Measurements from ENCODE around the gene LY6G6F.
A peak's percentile ranks its signal among the peaks of the same experiment; 100 is the strongest.

Gene LY6G6F

GRCh38 chr6:31718265-31718664 is 11.6 kb downstream of the LY6G6F start:
- Mint-ChIP-seq H3K9me3 (no peaks in the 10 kb centered on the region), H3K36me3 (ENCODE audit: low read depth) (no peaks in the 10 kb centered on the region), H3K4me1 (ENCODE audit: low read depth) (peaks cover 7% of the 10 kb centered on the region), H3K27me3 (ENCODE audit: low read depth) (peaks cover 9% of the 10 kb centered on the region), H3K27ac (no peak overlapping the region), H3K4me3 (no peak overlapping the region)
- DNase-seq (ENCODE audit: low spot score), result no peak

GRCh38 chr6:31719001-31719400 is 12.3 kb downstream of the LY6G6F start:
- H3K4me3 Mint-ChIP-seq, result no peak overlapping the region
- H3K9me3 Mint-ChIP-seq, result no peaks in the 10 kb centered on the region
- H3K27me3 Mint-ChIP-seq (ENCODE audit: low read depth), result peaks cover 6% of the 10 kb centered on the region
- H3K4me1 Mint-ChIP-seq (ENCODE audit: low read depth), result peaks cover 7% of the 10 kb centered on the region
- H3K36me3 Mint-ChIP-seq (ENCODE audit: low read depth), result no peaks in the 10 kb centered on the region
- no peak for DNase-seq (ENCODE audit: low spot score)
- no peak overlapping the region for H3K27ac Mint-ChIP-seq

GRCh38 chr6:31720196-31720770 is 13.6 kb downstream of the LY6G6F start:
- Mint-ChIP-seq H3K27ac (no peak overlapping the region), H3K4me1 (ENCODE audit: low read depth) (peaks cover 8% of the 10 kb centered on the region), H3K27me3 (ENCODE audit: low read depth) (peaks cover 2% of the 10 kb centered on the region), H3K9me3 (no peaks in the 10 kb centered on the region), H3K36me3 (ENCODE audit: low read depth) (no peaks in the 10 kb centered on the region), H3K4me3 (no peak overlapping the region)
- DNase-seq (ENCODE audit: low spot score), result no peak

GRCh38 chr6:31721351-31722020 is 14.8 kb downstream of the LY6G6F start, which contains the start of gene LY6G6C:
LY6G6C (minus strand) TSS chr6:31721746; CDS start chr6:31721679, 67 bp downstream.
- Mint-ChIP-seq H3K4me3 (no peak within 1 kb of the TSS), H3K4me1 (ENCODE audit: low read depth) (peaks cover 19% of the 10 kb centered on the region), H3K36me3 (ENCODE audit: low read depth) (peaks cover 8% of the 10 kb centered on the region)

GRCh38 chr6:31722173-31722572 is 15.5 kb downstream of the LY6G6F start:
- peaks cover 25% of the 10 kb centered on the region for H3K4me1 Mint-ChIP-seq (ENCODE audit: low read depth)
- H3K36me3 Mint-ChIP-seq (ENCODE audit: low read depth), result peaks cover 13% of the 10 kb centered on the region
- H3K9me3 Mint-ChIP-seq, result no peaks in the 10 kb centered on the region
- H3K4me3 Mint-ChIP-seq, result no peak overlapping the region
- no peak overlapping the region for H3K27ac Mint-ChIP-seq
- no peak for DNase-seq (ENCODE audit: low spot score)
- peaks cover 2% of the 10 kb centered on the region for H3K27me3 Mint-ChIP-seq (ENCODE audit: low read depth)

More at GRCh38 chr6:31721351-31722020, 14.8 kb downstream of the LY6G6F start, which contains the start of gene LY6G6C:
- H3K9me3 Mint-ChIP-seq, result no peaks in the 10 kb centered on the region
- no peak for DNase-seq (ENCODE audit: low spot score)
- peaks cover 2% of the 10 kb centered on the region for H3K27me3 Mint-ChIP-seq (ENCODE audit: low read depth)
- H3K27ac Mint-ChIP-seq, result no peak within 1 kb of the TSS

GRCh38 chr6:31723245-31723979 is 16.7 kb downstream of the LY6G6F start, which contains the start of gene MPIG6B:
MPIG6B (plus strand) TSS chr6:31723373; CDS start chr6:31723384, 11 bp downstream.
- peaks cover 33% of the 10 kb centered on the region for H3K4me1 Mint-ChIP-seq (ENCODE audit: low read depth)
- peaks cover 2% of the 10 kb centered on the region for H3K27me3 Mint-ChIP-seq (ENCODE audit: low read depth)
- no peak within 1 kb of the TSS for H3K4me3 Mint-ChIP-seq
- DNase-seq (ENCODE audit: low spot score), result no peak
- H3K36me3 Mint-ChIP-seq (ENCODE audit: low read depth), result peaks cover 18% of the 10 kb centered on the region
- H3K9me3 Mint-ChIP-seq, result no peaks in the 10 kb centered on the region
- no peak within 1 kb of the TSS for H3K27ac Mint-ChIP-seq

GRCh38 chr6:31723980-31724691 is 17.5 kb downstream of the LY6G6F start:
- Mint-ChIP-seq H3K27me3 (ENCODE audit: low read depth) (peaks cover 2% of the 10 kb centered on the region), H3K27ac (no peak overlapping the region), H3K4me3 (no peak overlapping the region), H3K4me1 (ENCODE audit: low read depth) (peaks cover 34% of the 10 kb centered on the region), H3K9me3 (no peaks in the 10 kb centered on the region), H3K36me3 (ENCODE audit: low read depth) (peaks cover 20% of the 10 kb centered on the region)
- no peak for DNase-seq (ENCODE audit: low spot score)

GRCh38 chr6:31725502-31726350 is 19.1 kb downstream of the LY6G6F start:
- H3K27ac Mint-ChIP-seq, result peak overlapping the region; percentile 61
- H3K4me1 Mint-ChIP-seq (ENCODE audit: low read depth), result peaks cover 44% of the 10 kb centered on the region
- H3K27me3 Mint-ChIP-seq (ENCODE audit: low read depth), result peaks cover 2% of the 10 kb centered on the region
- peak; percentile 34 for DNase-seq (ENCODE audit: low spot score)
- peaks cover 31% of the 10 kb centered on the region for H3K36me3 Mint-ChIP-seq (ENCODE audit: low read depth)
- H3K4me3 Mint-ChIP-seq, result no peak overlapping the region
- no peaks in the 10 kb centered on the region for H3K9me3 Mint-ChIP-seq

GRCh38 chr6:31727034-31727716 is 20.5 kb downstream of the LY6G6F start:
- H3K4me3 Mint-ChIP-seq, result peak overlapping the region; percentile 75
- H3K27ac Mint-ChIP-seq, result peak overlapping the region; percentile 80
- no peaks in the 10 kb centered on the region for H3K9me3 Mint-ChIP-seq
- H3K36me3 Mint-ChIP-seq (ENCODE audit: low read depth), result peaks cover 42% of the 10 kb centered on the region
- H3K27me3 Mint-ChIP-seq (ENCODE audit: low read depth), result no peaks in the 10 kb centered on the region
- H3K4me1 Mint-ChIP-seq (ENCODE audit: low read depth), result peaks cover 45% of the 10 kb centered on the region
- no peak for DNase-seq (ENCODE audit: low spot score)

- no peak for DNase-seq (ENCODE audit: low spot score)
- H3K4me1 Mint-ChIP-seq (ENCODE audit: low read depth), result peaks cover 46% of the 10 kb centered on the region
- peak overlapping the region; percentile 94 for H3K4me3 Mint-ChIP-seq
- H3K36me3 Mint-ChIP-seq (ENCODE audit: low read depth), result peaks cover 45% of the 10 kb centered on the region
- no peaks in the 10 kb centered on the region for H3K9me3 Mint-ChIP-seq
- no peaks in the 10 kb centered on the region for H3K27me3 Mint-ChIP-seq (ENCODE audit: low read depth)
- H3K27ac Mint-ChIP-seq, result peak overlapping the region; percentile 80
These were observed 21.3 kb downstream of the LY6G6F start for GRCh38 chr6:31727717-31728671.

- Mint-ChIP-seq H3K27me3 (ENCODE audit: low read depth) (no peaks in the 10 kb centered on the region), H3K4me1 (ENCODE audit: low read depth) (peaks cover 52% of the 10 kb centered on the region), H3K36me3 (ENCODE audit: low read depth) (peaks cover 54% of the 10 kb centered on the region), H3K4me3 (peak within 1 kb of the TSS; percentile 94), H3K27ac (peak within 1 kb of the TSS; percentile 86), H3K9me3 (no peaks in the 10 kb centered on the region)
- no peak for DNase-seq (ENCODE audit: low spot score)
These were observed 22.3 kb downstream of the LY6G6F start, which contains the start of gene DDAH2 for GRCh38 chr6:31728767-31729514. DDAH2 (minus strand) TSS chr6:31729299; CDS start chr6:31729161, 138 bp downstream.

All from T-helper 2 cell treated with Interferon-gamma antibody and Interleukin-4, amounts not matched to agents 5 μg/mL and 100 μg/mL, for 36 hours (primary cell).